Mammary epithelial cell (primary cell): ENCODE data around the gene TMEM184A.

ENCODE experiments used
- CTCF ChIP-seq, 2 donors: IDR thresholded peaks in 1 of 2; conservative IDR thresholded peaks in 1 of 2; 2 replicates each; pipeline ENCODE4 v1.5.1; 2011 to 2012; ENCODE audit warnings: inconsistent platforms in 2 of 2, low read length in 2 of 2, mild to moderate bottlenecking in 2 of 2, control low read depth in 1 of 2, low read depth in 1 of 2; ENCODE audit not compliant: insufficient read depth in 1 of 2; ENCODE audit errors: extremely low read depth in 1 of 2
- EZH2 ChIP-seq: IDR thresholded peaks from 2 replicates; pipeline ENCODE4 v1.6.1; 2012; ENCODE audit warnings: low read length, inconsistent platforms, borderline replicate concordance

- no peak for TF ChIP-seq CTCF (conservative IDR thresholded peaks at IDR 0.05 in 1 of 2, IDR thresholded peaks at IDR 0.05 in 1 of 2; ENCODE audit: extremely low read depth in 1 of 2, insufficient read depth in 1 of 2, low read depth in 1 of 2, low read length in 2 of 2)
- no peak for TF ChIP-seq EZH2
These were observed 30.6 kb downstream of the TMEM184A start for GRCh38 chr7:1525409-1525808.
